ENCODE measurements around the gene MYO1G.

MYO1G gene

DNA sequence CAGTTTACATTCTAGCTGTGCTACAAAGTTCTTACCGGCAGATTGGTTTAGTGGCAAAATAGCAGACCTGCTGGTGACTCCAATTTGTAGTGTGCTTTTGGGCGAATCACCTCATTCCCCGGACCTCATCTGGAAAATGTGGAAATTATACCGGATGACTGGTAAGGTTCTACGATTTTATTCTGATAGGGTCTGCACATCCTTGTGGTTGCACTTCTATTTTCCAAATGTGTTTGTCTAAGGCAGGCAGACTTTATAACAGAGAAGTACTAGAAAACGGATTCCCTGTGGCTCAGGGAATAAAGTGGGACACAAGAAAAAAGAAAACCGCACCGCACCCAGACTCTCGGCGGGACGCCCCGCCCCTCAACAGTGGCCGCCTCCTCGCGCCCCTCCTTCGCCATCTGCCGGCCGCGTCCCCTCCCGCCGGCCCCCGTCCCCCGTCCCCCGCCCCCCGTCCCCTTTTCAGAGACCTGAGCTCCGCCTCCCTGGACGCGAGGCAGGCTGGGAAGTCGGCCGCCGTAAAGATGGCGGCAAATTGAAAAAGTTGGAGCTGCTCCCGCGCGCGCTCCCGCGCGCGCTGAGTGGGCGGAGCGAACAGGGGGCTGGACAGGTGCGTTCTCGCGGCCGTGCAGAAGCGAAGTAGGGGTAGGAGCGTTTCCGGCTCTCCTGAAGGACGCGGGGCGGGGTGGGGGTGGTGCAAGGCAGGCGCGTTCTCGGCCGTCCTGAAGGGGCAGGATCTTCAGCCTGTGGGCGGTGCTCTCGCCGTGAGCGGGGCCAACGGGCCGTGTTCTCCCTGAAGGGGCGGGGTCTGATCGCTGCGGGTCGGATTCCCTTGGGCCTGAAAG, 20.7 kb upstream of the MYO1G start:
- peaks cover 68% of the 10 kb centered on the region for H3K4me1 ChIP-seq (ENCODE audit: insufficient read depth, low read length, poor library complexity, severe bottlenecking)
- H4K20me1 ChIP-seq (ENCODE audit: insufficient read depth, low read length, poor library complexity, severe bottlenecking), result peaks cover 30% of the 10 kb centered on the region
- peaks cover 63% of the 10 kb centered on the region for H3K79me2 ChIP-seq (ENCODE audit: insufficient read depth, low read length)
- peaks cover 23% of the 10 kb centered on the region for H3F3A ChIP-seq (ENCODE audit: low read depth)
- peak overlapping the region; percentile 90 for H3K4me3 ChIP-seq (ENCODE audit: low read length, poor library complexity, severe bottlenecking)
- H3K9ac ChIP-seq (ENCODE audit: low read depth, low read length, poor library complexity, severe bottlenecking), result peak overlapping the region; percentile 95
- no peaks in the 10 kb centered on the region for H3K36me3 ChIP-seq (ENCODE audit: insufficient read depth, low read length)
- TF ChIP-seq, protein P1, sequence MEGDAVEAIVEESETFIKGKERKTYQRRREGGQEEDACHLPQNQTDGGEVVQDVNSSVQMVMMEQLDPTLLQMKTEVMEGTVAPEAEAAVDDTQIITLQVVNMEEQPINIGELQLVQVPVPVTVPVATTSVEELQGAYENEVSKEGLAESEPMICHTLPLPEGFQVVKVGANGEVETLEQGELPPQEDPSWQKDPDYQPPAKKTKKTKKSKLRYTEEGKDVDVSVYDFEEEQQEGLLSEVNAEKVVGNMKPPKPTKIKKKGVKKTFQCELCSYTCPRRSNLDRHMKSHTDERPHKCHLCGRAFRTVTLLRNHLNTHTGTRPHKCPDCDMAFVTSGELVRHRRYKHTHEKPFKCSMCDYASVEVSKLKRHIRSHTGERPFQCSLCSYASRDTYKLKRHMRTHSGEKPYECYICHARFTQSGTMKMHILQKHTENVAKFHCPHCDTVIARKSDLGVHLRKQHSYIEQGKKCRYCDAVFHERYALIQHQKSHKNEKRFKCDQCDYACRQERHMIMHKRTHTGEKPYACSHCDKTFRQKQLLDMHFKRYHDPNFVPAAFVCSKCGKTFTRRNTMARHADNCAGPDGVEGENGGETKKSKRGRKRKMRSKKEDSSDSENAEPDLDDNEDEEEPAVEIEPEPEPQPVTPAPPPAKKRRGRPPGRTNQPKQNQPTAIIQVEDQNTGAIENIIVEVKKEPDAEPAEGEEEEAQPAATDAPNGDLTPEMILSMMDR (conservative IDR thresholded peaks at IDR 0.05; ENCODE audit: low read length), result no peak
- TF ChIP-seq EZH2phosphoT487 (IDR thresholded peaks at IDR 0.05; ENCODE audit: borderline replicate concordance), result no peak
- no peaks in the 10 kb centered on the region for H3K27me3 ChIP-seq (ENCODE audit: insufficient read depth, low read length, poor library complexity, severe bottlenecking)
- peak overlapping the region; percentile 90 for H3K4me2 ChIP-seq (ENCODE audit: low read depth, low read length, poor library complexity, severe bottlenecking)
- H2AFZ ChIP-seq (ENCODE audit: low read length), result no peak overlapping the region
- H3K9me3 ChIP-seq (ENCODE audit: insufficient read depth, low read depth, low read length), result no peaks in the 10 kb centered on the region
- H3K9me2 ChIP-seq (replicated peaks; ENCODE audit: low read depth, low read length), result no peaks in the 10 kb centered on the region

DNA sequence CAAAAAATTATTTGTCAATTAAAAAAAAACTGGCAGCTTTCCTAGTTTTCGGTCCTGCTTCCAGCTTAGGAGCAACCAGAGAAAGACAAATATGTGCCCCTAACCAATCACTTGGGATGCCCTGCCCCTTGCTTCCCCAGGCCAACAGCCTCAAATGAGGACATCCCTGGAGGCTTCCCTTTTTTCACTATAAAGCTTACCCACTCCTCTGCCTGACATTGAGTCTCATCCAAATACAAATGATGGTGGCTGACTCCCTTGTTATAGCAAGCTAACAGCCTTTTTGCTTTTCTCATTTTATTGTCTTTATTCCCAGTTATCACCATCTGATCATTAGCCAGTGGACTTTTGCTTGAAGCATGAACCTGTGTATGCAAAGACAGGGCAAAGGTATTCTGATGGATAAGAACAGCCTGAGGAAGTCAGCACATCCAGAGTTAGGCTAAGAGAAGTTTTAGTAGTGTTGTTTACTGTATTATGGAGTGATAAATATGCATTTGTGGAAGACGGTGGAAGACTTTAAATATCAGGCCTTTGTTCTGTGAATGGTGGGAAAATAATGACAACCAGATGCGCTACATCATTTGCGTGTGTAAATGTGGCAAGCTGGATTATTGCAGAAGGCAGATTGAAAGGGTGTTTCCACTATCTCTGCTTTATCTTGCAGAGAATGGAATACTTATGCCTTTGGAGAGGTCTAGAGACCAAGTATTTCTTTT, 19.5 kb upstream of the MYO1G start:
- H3F3A ChIP-seq (ENCODE audit: low read depth), result peaks cover 28% of the 10 kb centered on the region
- H3K9me2 ChIP-seq (replicated peaks; ENCODE audit: low read depth, low read length), result no peaks in the 10 kb centered on the region
- peaks cover 25% of the 10 kb centered on the region for H4K20me1 ChIP-seq (ENCODE audit: insufficient read depth, low read length, poor library complexity, severe bottlenecking)
- peak overlapping the region; percentile 90 for H3K4me2 ChIP-seq (ENCODE audit: low read depth, low read length, poor library complexity, severe bottlenecking)
- peaks cover 71% of the 10 kb centered on the region for H3K4me1 ChIP-seq (ENCODE audit: insufficient read depth, low read length, poor library complexity, severe bottlenecking)
- H3K36me3 ChIP-seq (ENCODE audit: insufficient read depth, low read length), result no peaks in the 10 kb centered on the region
- no peaks in the 10 kb centered on the region for H3K27me3 ChIP-seq (ENCODE audit: insufficient read depth, low read length, poor library complexity, severe bottlenecking)
- H3K4me3 ChIP-seq (ENCODE audit: low read length, poor library complexity, severe bottlenecking), result peak overlapping the region; percentile 90
- TF ChIP-seq, protein P1 (conservative IDR thresholded peaks at IDR 0.05; ENCODE audit: low read length), result no peak
- TF ChIP-seq EZH2phosphoT487 (IDR thresholded peaks at IDR 0.05; ENCODE audit: borderline replicate concordance), result no peak
- H3K79me2 ChIP-seq (ENCODE audit: insufficient read depth, low read length), result peaks cover 52% of the 10 kb centered on the region
- H2AFZ ChIP-seq (ENCODE audit: low read length), result no peak overlapping the region
- no peaks in the 10 kb centered on the region for H3K9me3 ChIP-seq (ENCODE audit: insufficient read depth, low read depth, low read length)
- peak overlapping the region; percentile 95 for H3K9ac ChIP-seq (ENCODE audit: low read depth, low read length, poor library complexity, severe bottlenecking)

DNA sequence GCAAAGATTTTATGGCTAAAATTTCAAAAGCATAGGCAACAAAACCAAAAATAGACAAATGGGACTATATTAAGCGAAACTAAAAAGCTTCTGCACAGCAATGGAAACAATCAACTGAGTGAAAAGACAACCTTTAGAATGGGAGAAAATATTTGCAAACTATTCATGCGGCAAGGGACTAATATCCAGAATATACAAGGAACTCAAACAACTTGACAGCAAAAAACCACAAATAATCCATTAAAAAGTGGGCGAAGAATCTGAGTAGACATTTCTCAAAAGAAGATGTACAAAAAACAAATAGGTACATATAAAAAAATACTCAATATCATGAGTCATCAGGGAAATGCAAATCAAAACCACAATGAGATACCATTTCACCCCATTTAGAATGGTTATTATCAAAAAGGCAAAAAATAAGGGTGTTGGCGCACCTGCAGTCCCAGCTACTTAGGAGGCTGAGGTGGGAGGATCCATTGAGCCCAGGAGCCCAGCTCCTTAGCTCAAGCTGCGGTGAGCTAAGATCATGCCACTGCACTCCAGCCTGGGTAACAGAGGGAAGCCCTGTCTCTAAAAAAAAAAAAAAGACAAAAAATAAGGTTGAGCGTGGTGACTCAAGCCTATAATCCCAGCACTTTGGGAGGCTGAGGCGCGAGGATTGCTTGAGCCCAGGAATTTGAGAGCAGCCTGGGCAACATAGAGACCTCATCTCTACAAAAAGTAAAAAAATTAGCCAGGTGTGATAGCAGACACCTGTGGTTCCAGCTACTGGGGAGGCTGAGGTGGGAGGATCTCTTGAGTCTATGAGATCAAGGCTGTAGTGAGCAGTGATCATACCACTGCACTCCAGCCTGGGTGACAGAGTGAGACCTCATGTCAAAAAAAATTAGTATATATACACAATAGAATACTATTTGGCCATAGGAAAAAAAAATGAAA, 17.0 kb upstream of the MYO1G start:
- peaks cover 28% of the 10 kb centered on the region for H3F3A ChIP-seq (ENCODE audit: low read depth)
- peaks cover 27% of the 10 kb centered on the region for H3K79me2 ChIP-seq (ENCODE audit: insufficient read depth, low read length)
- peaks cover 64% of the 10 kb centered on the region for H3K4me1 ChIP-seq (ENCODE audit: insufficient read depth, low read length, poor library complexity, severe bottlenecking)
- peak overlapping the region; percentile 84 for H3K9ac ChIP-seq (ENCODE audit: low read depth, low read length, poor library complexity, severe bottlenecking)
- H2AFZ ChIP-seq (ENCODE audit: low read length), result no peak overlapping the region
- H3K9me3 ChIP-seq (ENCODE audit: insufficient read depth, low read depth, low read length), result no peaks in the 10 kb centered on the region
- H3K27me3 ChIP-seq (ENCODE audit: insufficient read depth, low read length, poor library complexity, severe bottlenecking), result no peaks in the 10 kb centered on the region
- TF ChIP-seq EZH2phosphoT487 (IDR thresholded peaks at IDR 0.05; ENCODE audit: borderline replicate concordance), result no peak
- TF ChIP-seq, protein P1 (conservative IDR thresholded peaks at IDR 0.05; ENCODE audit: low read length), result no peak
- peak overlapping the region; percentile 67 for H3K4me3 ChIP-seq (ENCODE audit: low read length, poor library complexity, severe bottlenecking)
- no peaks in the 10 kb centered on the region for H3K9me2 ChIP-seq (replicated peaks; ENCODE audit: low read depth, low read length)
- no peaks in the 10 kb centered on the region for H3K36me3 ChIP-seq (ENCODE audit: insufficient read depth, low read length)
- peaks cover 4% of the 10 kb centered on the region for H4K20me1 ChIP-seq (ENCODE audit: insufficient read depth, low read length, poor library complexity, severe bottlenecking)
- peak overlapping the region; percentile 84 for H3K4me2 ChIP-seq (ENCODE audit: low read depth, low read length, poor library complexity, severe bottlenecking)

All from Loucy (cell line).